Measurements from ENCODE around the gene EVX2.
A peak's percentile ranks its signal among the peaks of the same experiment; 100 is the strongest.

EVX2 gene

DNA sequence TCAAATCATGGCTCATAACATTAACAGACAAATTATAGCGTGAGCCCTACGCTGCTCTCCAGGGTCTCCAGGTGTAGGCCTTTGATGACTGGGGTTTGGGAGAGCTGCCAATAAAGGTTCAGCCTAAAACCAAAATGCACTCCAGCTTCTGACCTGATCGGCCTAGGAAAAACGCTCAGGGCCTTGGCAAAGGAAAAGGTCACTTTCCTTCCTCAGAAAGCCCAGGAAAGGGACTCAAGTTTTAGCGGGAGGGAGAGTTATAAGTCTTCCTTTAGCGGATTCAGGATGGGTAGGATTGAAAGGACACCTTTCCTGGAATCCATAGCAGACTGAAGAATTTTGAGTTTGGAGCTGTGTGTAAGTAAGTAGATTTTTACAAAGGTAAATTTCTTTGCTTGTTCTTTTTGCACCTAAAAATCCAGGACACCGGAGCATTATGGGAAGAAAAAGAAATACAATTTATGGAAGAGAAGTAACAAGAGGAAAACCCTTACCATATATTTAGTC lies 8.8 kb downstream of the EVX2 start:
- H3K36me3 ChIP-seq (replicated peaks in 1 of 2; ENCODE audit: control insufficient read depth in 2 of 2, insufficient read depth in 2 of 2, low read length in 2 of 2) = no peaks in the 10 kb centered on the region
- H3K9ac ChIP-seq (ENCODE audit: low read depth, low read length, poor library complexity) = no peak overlapping the region
- no peak overlapping the region for H3K23ac ChIP-seq (ENCODE audit: low read depth, low read length, poor library complexity)
- H3K18ac ChIP-seq (ENCODE audit: low read length) = no peak overlapping the region
- no CpG with 5 or more reads among the region's 7 CpGs for WGBS, 2 donors (ENCODE audit: extremely low coverage in 2 of 2, insufficient read length in 2 of 2, insufficient replicate concordance in 1 of 2)
- H4K8ac ChIP-seq (ENCODE audit: low read depth, low read length) = no peak overlapping the region
- no peak overlapping the region for H3K4ac ChIP-seq (ENCODE audit: low read length)
- H3K14ac ChIP-seq (ENCODE audit: low read length) = no peak overlapping the region
- H4K91ac ChIP-seq (ENCODE audit: low read depth, low read length, poor library complexity) = no peak overlapping the region
- no peak overlapping the region for H3K4me3 ChIP-seq (ENCODE audit: low read length in 2 of 2)
- H3K9me3 ChIP-seq (replicated peaks in 1 of 2; ENCODE audit: control insufficient read depth in 2 of 2, insufficient read depth in 1 of 2, low read depth in 1 of 2, low read length in 2 of 2) = peaks cover 0 to 6% of the 10 kb centered on the region in 2 donors
- H3K79me1 ChIP-seq (ENCODE audit: low read depth, low read length) = no peaks in the 10 kb centered on the region
- H3K27ac ChIP-seq (replicated peaks; ENCODE audit: low read length) = no peak overlapping the region
- H2BK15ac ChIP-seq (ENCODE audit: low read length) = no peak overlapping the region
- H2BK120ac ChIP-seq (ENCODE audit: low read depth, low read length) = no peak overlapping the region
- H2AFZ ChIP-seq (ENCODE audit: low read length) = no peak overlapping the region
- peaks cover 46 to 89% (median 87%) of the 10 kb centered on the region in 3 experiments for H3K27me3 ChIP-seq (ENCODE audit: control insufficient read depth in 3 of 3, insufficient read depth in 3 of 3, low read depth in 1 of 3, low read length in 3 of 3)
- no peak overlapping the region for H2BK5ac ChIP-seq (ENCODE audit: low read length)
- H2AK5ac ChIP-seq (ENCODE audit: low read depth, low read length) = no peak overlapping the region
- no peak for DNase-seq (ENCODE audit: low spot score)
- H3K4me2 ChIP-seq (ENCODE audit: insufficient read depth, low read length, poor library complexity, severe bottlenecking) = no peak overlapping the region
- H2BK12ac ChIP-seq (ENCODE audit: low read length) = no peak overlapping the region
- H3K4me1 ChIP-seq (ENCODE audit: control insufficient read depth in 2 of 2, insufficient read depth in 1 of 2, low read depth in 1 of 2, low read length in 2 of 2) = peaks cover 0 to 2% of the 10 kb centered on the region in 2 donors

DNA sequence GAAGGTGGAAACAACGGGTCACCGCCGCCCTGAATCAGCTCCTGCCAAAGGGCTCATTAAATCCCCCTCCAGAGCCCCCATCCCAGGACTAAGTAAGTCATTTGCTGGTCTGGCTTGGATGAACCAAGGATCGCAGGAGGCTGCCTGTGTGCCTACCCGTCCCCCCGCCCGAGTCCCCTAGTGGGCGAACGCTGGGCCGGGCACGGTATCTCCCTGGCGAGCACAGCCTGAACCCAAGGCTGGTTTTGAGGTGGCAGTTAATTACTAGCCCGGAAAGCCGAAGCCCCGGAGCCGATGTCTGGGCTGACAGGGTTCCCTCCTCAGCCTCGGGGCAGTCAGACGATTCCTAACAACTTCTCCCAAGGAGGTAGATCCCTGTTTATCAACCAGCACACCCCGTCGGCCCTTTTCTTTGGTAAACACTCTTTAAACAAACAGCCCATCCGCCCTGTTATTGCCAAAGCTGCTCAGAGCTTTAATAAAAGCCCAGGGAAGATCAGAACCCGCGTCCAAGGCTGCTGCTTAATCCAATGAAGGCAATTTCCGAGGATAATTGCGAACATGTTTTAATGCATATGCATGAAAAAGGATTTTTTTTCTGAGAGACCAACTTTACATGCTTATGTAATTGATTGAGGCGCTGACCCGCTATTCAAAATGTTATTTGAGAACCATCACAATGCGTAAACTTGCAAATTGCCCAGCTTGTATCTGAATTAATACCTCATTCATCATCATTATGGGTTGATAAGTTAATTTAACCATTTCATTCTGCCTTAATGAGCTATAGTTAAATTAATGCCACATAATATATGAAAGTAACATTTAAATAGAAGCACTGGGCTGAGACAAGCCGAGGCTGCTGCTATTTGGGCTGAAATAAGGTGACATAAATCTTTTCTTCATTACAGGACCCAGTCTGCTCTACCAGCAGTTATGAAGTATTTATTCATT lies 10.5 kb downstream of the EVX2 start:
- Histone ChIP-seq H3K23ac (ENCODE audit: low read depth, low read length, poor library complexity) (peak overlapping the region; percentile 23), H2AK5ac (ENCODE audit: low read depth, low read length) (no peak overlapping the region), H2BK5ac (ENCODE audit: low read length) (no peak overlapping the region), H3K4me3 (ENCODE audit: low read length in 2 of 2) (no peak overlapping the region), H2AFZ (ENCODE audit: low read length) (no peak overlapping the region), H3K27ac (replicated peaks; ENCODE audit: low read length) (no peak overlapping the region), H2BK12ac (ENCODE audit: low read length) (no peak overlapping the region), H3K18ac (ENCODE audit: low read length) (no peak overlapping the region), H3K4me1 (ENCODE audit: control insufficient read depth in 2 of 2, insufficient read depth in 1 of 2, low read depth in 1 of 2, low read length in 2 of 2) (peaks cover 0 to 2% of the 10 kb centered on the region in 2 donors), H3K36me3 (replicated peaks in 1 of 2; ENCODE audit: control insufficient read depth in 2 of 2, insufficient read depth in 2 of 2, low read length in 2 of 2) (no peaks in the 10 kb centered on the region), H3K4ac (ENCODE audit: low read length) (no peak overlapping the region), H3K4me2 (ENCODE audit: insufficient read depth, low read length, poor library complexity, severe bottlenecking) (no peak overlapping the region), H2BK120ac (ENCODE audit: low read depth, low read length) (no peak overlapping the region), H3K79me1 (ENCODE audit: low read depth, low read length) (no peaks in the 10 kb centered on the region), H3K27me3 (ENCODE audit: control insufficient read depth in 3 of 3, insufficient read depth in 3 of 3, low read depth in 1 of 3, low read length in 3 of 3) (peaks cover 51 to 89% (median 70%) of the 10 kb centered on the region in 3 experiments), H3K9me3 (replicated peaks in 1 of 2; ENCODE audit: control insufficient read depth in 2 of 2, insufficient read depth in 1 of 2, low read depth in 1 of 2, low read length in 2 of 2) (peaks cover 0 to 7% of the 10 kb centered on the region in 2 donors), H4K8ac (ENCODE audit: low read depth, low read length) (no peak overlapping the region), H4K91ac (ENCODE audit: low read depth, low read length, poor library complexity) (no peak overlapping the region), H2BK15ac (ENCODE audit: low read length) (no peak overlapping the region), H3K14ac (ENCODE audit: low read length) (no peak overlapping the region), H3K9ac (ENCODE audit: low read depth, low read length, poor library complexity) (no peak overlapping the region)
- no CpG with 5 or more reads among the region's 29 CpGs for WGBS, 2 donors (ENCODE audit: extremely low coverage in 2 of 2, insufficient read length in 2 of 2, insufficient replicate concordance in 1 of 2)
- no peak for DNase-seq (ENCODE audit: low spot score)

DNA sequence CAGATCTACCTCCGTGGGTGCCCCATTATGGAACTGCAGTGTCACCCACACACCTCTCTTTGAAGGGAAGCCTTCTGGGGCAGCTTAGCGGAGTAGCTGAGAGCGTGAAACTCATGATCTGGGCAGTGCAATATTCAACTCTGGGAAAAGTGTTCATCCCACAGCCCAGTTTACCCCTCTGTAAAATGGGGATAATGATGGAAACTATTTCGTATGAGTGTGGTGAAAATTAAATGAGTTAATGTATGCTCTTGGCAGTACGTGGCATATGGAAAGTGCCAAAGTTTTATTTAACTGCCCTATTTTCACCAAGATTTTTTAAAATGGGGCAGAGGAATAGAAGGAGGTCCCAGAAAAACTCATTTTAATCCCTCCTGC lies 11.5 kb downstream of the EVX2 start:
- peaks cover 60 to 97% (median 61%) of the 10 kb centered on the region in 3 experiments for H3K27me3 ChIP-seq (ENCODE audit: control insufficient read depth in 3 of 3, insufficient read depth in 3 of 3, low read depth in 1 of 3, low read length in 3 of 3)
- no peak overlapping the region for H3K27ac ChIP-seq (replicated peaks; ENCODE audit: low read length)
- no peak overlapping the region for H2BK120ac ChIP-seq (ENCODE audit: low read depth, low read length)
- no peak overlapping the region for H4K8ac ChIP-seq (ENCODE audit: low read depth, low read length)
- H3K9ac ChIP-seq (ENCODE audit: low read depth, low read length, poor library complexity) = no peak overlapping the region
- no CpG with 5 or more reads among the region's 5 CpGs for WGBS, 2 donors (ENCODE audit: extremely low coverage in 2 of 2, insufficient read length in 2 of 2, insufficient replicate concordance in 1 of 2)
- H3K79me1 ChIP-seq (ENCODE audit: low read depth, low read length) = no peaks in the 10 kb centered on the region
- no peak overlapping the region for H3K18ac ChIP-seq (ENCODE audit: low read length)
- no peak overlapping the region for H3K4ac ChIP-seq (ENCODE audit: low read length)
- H3K4me2 ChIP-seq (ENCODE audit: insufficient read depth, low read length, poor library complexity, severe bottlenecking) = no peak overlapping the region
- no peak for DNase-seq (ENCODE audit: low spot score)
- H2AK5ac ChIP-seq (ENCODE audit: low read depth, low read length) = no peak overlapping the region
- peaks cover 0 to 9% of the 10 kb centered on the region in 2 donors for H3K9me3 ChIP-seq (replicated peaks in 1 of 2; ENCODE audit: control insufficient read depth in 2 of 2, insufficient read depth in 1 of 2, low read depth in 1 of 2, low read length in 2 of 2)
- no peak overlapping the region for H2BK5ac ChIP-seq (ENCODE audit: low read length)
- no peak overlapping the region for H4K91ac ChIP-seq (ENCODE audit: low read depth, low read length, poor library complexity)
- no peak overlapping the region for H3K14ac ChIP-seq (ENCODE audit: low read length)
- H2BK15ac ChIP-seq (ENCODE audit: low read length) = no peak overlapping the region
- no peak overlapping the region for H3K23ac ChIP-seq (ENCODE audit: low read depth, low read length, poor library complexity)
- peaks cover 0 to 2% of the 10 kb centered on the region in 2 donors for H3K4me1 ChIP-seq (ENCODE audit: control insufficient read depth in 2 of 2, insufficient read depth in 1 of 2, low read depth in 1 of 2, low read length in 2 of 2)
- H2BK12ac ChIP-seq (ENCODE audit: low read length) = no peak overlapping the region
- no peak overlapping the region for H3K4me3 ChIP-seq (ENCODE audit: low read length in 2 of 2)
- no peaks in the 10 kb centered on the region for H3K36me3 ChIP-seq (replicated peaks in 1 of 2; ENCODE audit: control insufficient read depth in 2 of 2, insufficient read depth in 2 of 2, low read length in 2 of 2)
- no peak overlapping the region for H2AFZ ChIP-seq (ENCODE audit: low read length)
